ENCODE measurements around the gene TBX10. TPM values are rescaled to one million over a fixed set of nuclear protein-coding genes. Genes with fewer than 3 reads are reported as not detected.

The TBX10 gene
- total RNA-seq, 1 experiment from 2014 or later = not detected

- Mint-ChIP-seq H3K27me3 (ENCODE audit: unreplicated experiment) (no peaks in the 10 kb centered on the region), H3K4me1 (ENCODE audit: low read depth, unreplicated experiment) (no peaks in the 10 kb centered on the region), H3K36me3 (ENCODE audit: insufficient read depth, unreplicated experiment) (no peaks in the 10 kb centered on the region), H3K27ac (ENCODE audit: unreplicated experiment) (no peak overlapping the region), H3K4me3 (ENCODE audit: low read depth, unreplicated experiment) (no peak overlapping the region), H3K9me3 (ENCODE audit: low read depth, unreplicated experiment) (no peaks in the 10 kb centered on the region)
- CTCF ChIA-PET = interaction anchor here (0.7 to 1.0 kb wide), 2 partner anchors 17 to 23 kb away, joined by 4 to 5 read pairs; partner anchors contain the start of gene ACY3
- DNase-seq = no peak
- BruUV-seq (replicated peaks) = no TSS peak
- TF ChIP-seq, protein P1, sequence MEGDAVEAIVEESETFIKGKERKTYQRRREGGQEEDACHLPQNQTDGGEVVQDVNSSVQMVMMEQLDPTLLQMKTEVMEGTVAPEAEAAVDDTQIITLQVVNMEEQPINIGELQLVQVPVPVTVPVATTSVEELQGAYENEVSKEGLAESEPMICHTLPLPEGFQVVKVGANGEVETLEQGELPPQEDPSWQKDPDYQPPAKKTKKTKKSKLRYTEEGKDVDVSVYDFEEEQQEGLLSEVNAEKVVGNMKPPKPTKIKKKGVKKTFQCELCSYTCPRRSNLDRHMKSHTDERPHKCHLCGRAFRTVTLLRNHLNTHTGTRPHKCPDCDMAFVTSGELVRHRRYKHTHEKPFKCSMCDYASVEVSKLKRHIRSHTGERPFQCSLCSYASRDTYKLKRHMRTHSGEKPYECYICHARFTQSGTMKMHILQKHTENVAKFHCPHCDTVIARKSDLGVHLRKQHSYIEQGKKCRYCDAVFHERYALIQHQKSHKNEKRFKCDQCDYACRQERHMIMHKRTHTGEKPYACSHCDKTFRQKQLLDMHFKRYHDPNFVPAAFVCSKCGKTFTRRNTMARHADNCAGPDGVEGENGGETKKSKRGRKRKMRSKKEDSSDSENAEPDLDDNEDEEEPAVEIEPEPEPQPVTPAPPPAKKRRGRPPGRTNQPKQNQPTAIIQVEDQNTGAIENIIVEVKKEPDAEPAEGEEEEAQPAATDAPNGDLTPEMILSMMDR (IDR thresholded peaks at IDR 0.05; ENCODE audit: unreplicated experiment) = no peak
- intact Hi-C loops (cut with micrococcal nuclease; ENCODE audit: unreplicated experiment) = no loop called here
These were observed 28.1 kb upstream of the TBX10 start for GRCh38 chr11:67667490-67668191.

DNA sequence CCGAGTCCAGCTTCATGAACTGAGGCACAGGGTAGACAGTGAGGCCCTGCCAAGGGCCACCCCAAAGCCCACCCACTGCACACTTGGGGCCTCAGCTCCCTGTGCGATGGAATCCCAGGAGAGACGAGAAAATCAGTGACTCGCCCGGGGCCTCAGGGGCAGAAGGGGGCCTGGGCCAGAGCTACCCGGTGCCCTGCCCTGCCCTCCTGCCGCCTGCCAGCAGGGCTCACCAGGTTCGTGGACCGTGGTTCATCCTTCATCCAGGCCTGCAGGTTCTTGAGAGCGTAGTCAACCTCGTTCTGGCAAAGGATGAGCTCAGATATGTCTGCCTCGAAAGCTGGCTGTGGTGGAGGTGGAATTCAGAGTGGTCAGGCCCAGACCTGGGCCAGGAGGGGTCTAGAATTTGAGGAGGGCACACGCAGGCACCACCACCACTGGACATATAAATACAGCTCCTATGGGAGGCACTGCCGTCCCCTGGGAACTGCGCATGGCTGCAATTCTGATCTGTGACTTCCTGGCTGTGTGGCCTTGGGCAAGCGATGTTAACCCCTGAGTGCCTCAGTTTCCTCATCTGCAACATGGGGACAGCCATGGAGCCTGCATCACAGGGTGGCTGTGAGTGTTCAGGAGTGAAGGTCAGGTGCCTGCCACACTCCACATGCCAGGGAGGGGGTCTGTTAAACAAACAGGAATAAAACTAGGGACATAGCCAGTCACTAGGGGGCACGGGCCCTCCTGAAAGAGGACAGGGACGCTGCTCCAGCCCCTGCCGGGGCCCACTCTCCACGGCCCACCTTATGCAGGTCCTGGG is 27.3 kb upstream of the TBX10 start:
- no peaks in the 10 kb centered on the region for H3K9me3 Mint-ChIP-seq (ENCODE audit: low read depth, unreplicated experiment)
- TF ChIP-seq, protein P1 (IDR thresholded peaks at IDR 0.05; ENCODE audit: unreplicated experiment) = no peak
- DNase-seq = no peak
- H3K27me3 Mint-ChIP-seq (ENCODE audit: unreplicated experiment) = no peaks in the 10 kb centered on the region
- CTCF ChIA-PET = interaction anchor here (0.7 to 1.0 kb wide), 2 partner anchors 14 to 16 kb away, joined by 4 to 5 read pairs; partner anchors contain the start of gene ACY3
- intact Hi-C loops (cut with micrococcal nuclease; ENCODE audit: unreplicated experiment) = no loop called here
- H3K4me1 Mint-ChIP-seq (ENCODE audit: low read depth, unreplicated experiment) = no peaks in the 10 kb centered on the region
- H3K4me3 Mint-ChIP-seq (ENCODE audit: low read depth, unreplicated experiment) = no peak overlapping the region
- no peaks in the 10 kb centered on the region for H3K36me3 Mint-ChIP-seq (ENCODE audit: insufficient read depth, unreplicated experiment)
- no TSS peak for BruUV-seq (replicated peaks)
- H3K27ac Mint-ChIP-seq (ENCODE audit: unreplicated experiment) = no peak overlapping the region

DNA sequence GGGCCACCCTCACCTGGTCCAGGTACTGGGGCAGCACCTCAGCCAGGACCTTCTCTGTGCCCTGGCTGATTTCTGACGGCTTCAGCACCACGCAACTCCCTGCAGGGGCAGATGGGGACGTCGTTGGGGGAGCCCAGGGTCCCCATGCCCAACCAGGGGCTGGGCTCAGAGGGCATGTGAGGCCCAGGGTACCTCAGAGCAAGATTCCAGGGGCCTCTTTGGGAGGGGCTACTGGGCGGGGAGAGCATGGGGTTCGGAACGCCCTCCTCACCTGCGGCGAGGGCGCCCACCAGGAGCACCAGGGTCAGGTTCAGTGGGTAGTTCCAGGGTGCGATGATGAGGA is 26.7 kb upstream of the TBX10 start:
- Mint-ChIP-seq H3K4me1 (ENCODE audit: low read depth, unreplicated experiment) (no peaks in the 10 kb centered on the region), H3K27ac (ENCODE audit: unreplicated experiment) (no peak overlapping the region), H3K9me3 (ENCODE audit: low read depth, unreplicated experiment) (no peaks in the 10 kb centered on the region), H3K36me3 (ENCODE audit: insufficient read depth, unreplicated experiment) (no peaks in the 10 kb centered on the region), H3K4me3 (ENCODE audit: low read depth, unreplicated experiment) (no peak overlapping the region), H3K27me3 (ENCODE audit: unreplicated experiment) (no peaks in the 10 kb centered on the region)
- TF ChIP-seq, protein P1 (IDR thresholded peaks at IDR 0.05; ENCODE audit: unreplicated experiment) = no peak
- DNase-seq = no peak
- intact Hi-C loops (cut with micrococcal nuclease; ENCODE audit: unreplicated experiment) = no loop called here
- no TSS peak for BruUV-seq (replicated peaks)
- CTCF ChIA-PET = interaction anchor here (0.7 to 1.0 kb wide), 2 partner anchors 13 to 15 kb away, joined by 4 to 5 read pairs; partner anchors contain the start of gene ACY3

DNA sequence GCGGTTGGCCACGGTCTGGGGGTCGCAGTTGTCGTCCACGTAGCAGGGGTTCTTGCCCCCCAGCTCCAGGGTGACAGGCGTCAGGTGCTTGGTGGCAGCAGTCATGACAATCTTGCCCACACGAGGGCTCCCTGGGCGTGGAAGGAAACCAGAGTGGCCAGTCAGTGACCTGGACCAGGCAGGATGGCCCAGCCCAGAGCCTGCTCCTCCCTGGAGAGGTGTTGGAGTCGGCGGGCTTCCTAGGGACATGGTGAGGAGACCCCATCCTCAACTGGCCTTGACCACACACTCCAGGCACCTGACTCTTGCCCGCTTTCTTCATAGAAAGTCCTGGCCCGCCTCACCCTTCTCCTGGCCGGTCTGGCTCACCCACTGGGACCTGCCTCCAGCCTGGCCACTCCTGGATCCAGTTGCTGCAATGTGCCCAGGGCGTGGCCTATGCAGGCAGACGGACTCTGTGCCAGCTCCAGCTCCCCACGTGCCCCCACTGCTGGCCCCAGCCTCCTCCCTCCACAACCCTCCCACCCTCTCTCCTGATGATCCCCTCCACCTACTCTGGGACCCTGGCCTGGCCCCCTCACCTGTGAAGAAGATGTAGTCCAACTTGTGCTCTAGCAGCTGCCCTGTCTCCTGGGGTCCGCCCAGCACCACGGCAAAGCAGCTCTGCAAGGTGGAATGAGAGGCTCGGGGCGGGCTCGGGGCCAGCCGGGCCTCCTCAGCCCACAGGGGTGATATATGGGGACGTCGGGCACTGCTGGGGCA is 26.2 kb upstream of the TBX10 start:
- intact Hi-C loops (cut with micrococcal nuclease; ENCODE audit: unreplicated experiment) = loop anchor here (1.0 kb wide), 1 partner anchor 26 kb away; no protein-coding TSS in a partner anchor
- TF ChIP-seq, protein P1 (IDR thresholded peaks at IDR 0.05; ENCODE audit: unreplicated experiment) = peak; percentile 53
- H3K36me3 Mint-ChIP-seq (ENCODE audit: insufficient read depth, unreplicated experiment) = no peaks in the 10 kb centered on the region
- H3K27me3 Mint-ChIP-seq (ENCODE audit: unreplicated experiment) = no peaks in the 10 kb centered on the region
- no peaks in the 10 kb centered on the region for H3K4me1 Mint-ChIP-seq (ENCODE audit: low read depth, unreplicated experiment)
- no peaks in the 10 kb centered on the region for H3K9me3 Mint-ChIP-seq (ENCODE audit: low read depth, unreplicated experiment)
- CTCF ChIA-PET = interaction anchor here (0.7 to 1.5 kb wide), 4 partner anchors 16 to 36 kb away, joined by 3 to 6 read pairs (median 4); partner anchors contain the start of gene NUDT8
- no TSS peak for BruUV-seq (replicated peaks)
- peak; percentile 77 for DNase-seq
- H3K4me3 Mint-ChIP-seq (ENCODE audit: low read depth, unreplicated experiment) = no peak overlapping the region
- no peak overlapping the region for H3K27ac Mint-ChIP-seq (ENCODE audit: unreplicated experiment)
